Skin of body (tissue), 1 donor: ENCODE data around the gene PSMG1. TPM values are rescaled to one million over a fixed set of nuclear protein-coding genes. Genes with fewer than 3 reads are reported as not detected.

Source experiments
- total RNA-seq: library from RNA; depleted of rRNA; stranded (reverse); fragments of >200 nt; gene quantifications from one replicate; pipeline ENCODE4 v1.2.3, GENCODE V29; 2014

PSMG1 gene
- total RNA-seq, 1 donor from 2014 or later: 25.6 TPM

Other genes starting within 250 kb of the PSMG1 start
- gene BRWD1, start 130.2 kb upstream of the PSMG1 start, total RNA-seq: 112 TPM
- gene HMGN1, start 165.6 kb upstream of the PSMG1 start, total RNA-seq: 154 TPM